Stimulated activated CD8-positive, alpha-beta memory T cell treated with anti-CD3 and anti-CD28 coated beads, Interleukin-7, amount 100 ng/mL, for 24 hours (primary cell): ENCODE data around the gene NAT10.
"Not testable (repeated sequence)": the region's sequence is repeated elsewhere in the genome, so short reads cannot be mapped to it uniquely, and the experiment has no call there.

ENCODE experiments used
- DNase-seq: peaks from one replicate; pipeline ENCODE4 v3.0.0-alpha.2; 2020; ENCODE audit warnings: low read depth

NAT10 gene

DNA sequence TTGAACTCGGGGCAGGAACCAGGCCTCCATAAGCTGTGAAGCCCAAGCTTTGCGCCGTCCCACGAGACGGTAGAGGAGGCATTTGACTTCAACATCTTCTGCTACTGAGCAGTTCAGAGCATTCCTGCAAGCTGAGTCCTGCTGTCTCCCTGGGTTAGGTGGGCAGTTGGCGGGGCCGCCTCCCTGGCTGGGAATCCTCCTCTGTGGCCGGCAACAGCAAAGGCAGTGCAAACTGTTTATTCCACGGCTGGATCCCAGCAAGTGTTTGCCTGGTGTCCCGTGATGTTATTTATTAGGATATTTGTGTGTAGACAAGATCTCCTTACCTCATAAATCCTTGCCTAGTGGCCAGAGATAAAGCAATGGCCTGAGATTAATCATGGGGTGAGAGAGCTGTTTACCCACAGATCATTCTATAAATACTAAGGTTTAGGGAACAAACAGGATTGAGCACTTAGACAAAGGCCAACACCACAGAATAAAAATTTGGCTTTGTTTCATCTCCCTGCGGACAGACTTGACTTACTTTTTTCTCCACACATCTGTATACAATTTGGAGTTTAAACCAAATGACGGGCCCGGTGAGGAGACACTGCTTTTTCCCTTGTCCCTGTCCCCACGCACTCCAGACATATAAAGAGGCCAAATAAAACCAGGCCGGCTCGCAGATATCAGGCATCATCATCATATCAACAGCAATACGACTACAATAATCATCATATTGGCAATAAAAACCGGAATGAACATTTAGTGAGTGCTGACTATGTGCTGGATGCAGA, 63.4 kb downstream of the NAT10 start:
- DNase-seq: no peak

DNA sequence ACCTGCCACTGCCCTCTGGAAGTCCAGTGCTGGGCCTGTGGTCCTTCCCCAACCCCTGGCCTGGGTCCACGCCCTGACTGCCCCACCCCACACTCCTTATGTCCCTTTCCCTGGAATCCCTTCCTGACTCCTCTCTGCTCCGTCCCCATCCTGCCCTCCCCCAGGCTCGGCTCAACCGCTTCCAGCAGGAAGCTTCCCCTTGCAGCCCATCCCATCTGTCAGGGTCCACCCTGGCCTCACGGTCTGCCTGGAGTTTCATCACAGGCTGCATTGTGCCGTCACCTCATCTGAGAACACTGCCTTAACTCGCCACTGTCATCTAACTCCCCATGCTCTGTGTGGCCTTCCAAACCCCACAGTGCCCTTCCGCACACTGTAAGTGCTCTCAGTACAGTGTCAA, 64.3 kb downstream of the NAT10 start:
- DNase-seq: no peak

DNA sequence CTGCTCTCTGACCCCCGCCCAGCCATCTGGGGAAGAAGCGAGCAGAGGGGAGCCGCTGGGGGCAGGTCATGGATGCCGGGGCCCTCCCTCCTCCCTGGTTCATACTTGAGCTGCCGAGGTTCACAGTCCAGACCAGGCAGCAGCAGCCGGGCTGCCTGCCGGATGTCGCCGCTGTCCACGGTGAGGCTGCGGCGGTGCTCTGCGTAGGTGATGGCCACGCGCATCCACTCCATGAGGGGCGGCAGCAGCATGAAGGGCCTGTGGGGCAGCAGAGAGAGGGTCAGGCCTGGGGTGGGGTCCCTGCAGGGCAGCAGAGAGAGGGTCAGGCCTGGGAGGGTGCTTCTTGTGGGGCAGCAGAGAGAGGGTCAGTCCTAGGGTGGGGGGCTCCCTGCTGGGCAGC, 67.6 kb downstream of the NAT10 start:
- DNase-seq: no peak

DNA sequence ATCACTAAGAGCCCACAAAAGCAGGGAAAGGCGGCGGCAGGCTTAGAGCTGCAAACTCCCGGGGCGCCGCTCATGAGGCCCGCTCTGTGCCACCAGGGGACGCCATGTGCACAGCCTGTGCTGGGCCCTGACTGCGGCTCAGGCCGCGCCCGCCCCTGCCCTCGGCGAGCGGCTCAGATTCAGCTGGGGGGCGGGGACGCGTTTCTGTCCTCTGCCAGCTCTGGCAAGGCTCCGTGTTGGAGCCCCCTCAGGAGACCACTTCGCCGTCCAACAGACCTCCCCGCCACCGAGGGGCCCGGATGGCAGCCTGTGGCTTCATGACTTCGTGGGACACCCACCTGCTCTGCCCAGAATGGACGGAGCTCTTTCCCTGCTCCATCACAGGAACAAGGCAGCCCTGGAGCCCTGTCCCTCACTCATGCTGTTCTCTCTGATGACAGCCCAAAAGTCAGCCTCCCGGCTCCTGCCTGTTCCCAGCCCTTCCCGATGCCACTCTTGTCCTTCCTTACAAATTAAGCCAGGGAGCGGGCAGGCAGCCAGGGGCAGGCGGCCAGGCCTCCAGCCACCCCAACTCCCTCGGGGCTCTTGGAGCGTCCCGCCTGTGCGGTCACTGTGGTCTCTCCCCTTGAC, 69.1 kb downstream of the NAT10 start:
- peak; percentile 76 for DNase-seq

DNA sequence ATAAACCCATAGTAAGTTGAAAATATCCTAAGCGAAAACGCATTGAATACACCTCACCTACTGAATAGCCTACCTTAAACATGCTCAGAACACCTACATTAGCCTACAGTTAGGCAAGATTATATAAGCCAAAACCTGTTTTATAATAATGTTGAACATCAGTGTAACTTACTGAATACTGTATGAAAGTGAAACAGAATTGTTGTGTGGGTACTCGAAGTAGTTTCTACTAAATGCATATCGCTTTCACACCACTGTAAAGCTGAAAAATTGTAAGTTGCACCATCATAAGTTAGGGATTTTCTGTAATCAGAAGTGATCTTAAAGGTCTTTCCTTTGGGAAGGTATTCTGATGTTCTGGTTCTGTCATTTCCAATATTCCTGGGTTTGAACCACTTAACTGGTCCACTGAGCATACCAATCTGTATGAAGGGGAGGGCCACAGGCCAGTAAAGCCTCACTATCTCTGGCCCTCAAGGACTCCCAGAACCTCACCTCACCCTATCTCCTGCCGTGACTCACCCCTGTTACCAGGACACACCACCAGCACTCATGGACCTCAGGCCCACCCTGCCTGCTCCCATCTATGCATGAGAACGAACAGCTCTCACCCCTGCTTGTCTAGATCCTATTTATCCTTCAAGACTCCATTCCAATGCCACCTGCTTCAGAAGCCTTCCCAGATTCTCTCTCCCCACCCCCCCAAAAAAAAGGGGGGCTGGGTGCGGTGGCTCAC, 70.0 kb downstream of the NAT10 start:
- no peak for DNase-seq

DNA sequence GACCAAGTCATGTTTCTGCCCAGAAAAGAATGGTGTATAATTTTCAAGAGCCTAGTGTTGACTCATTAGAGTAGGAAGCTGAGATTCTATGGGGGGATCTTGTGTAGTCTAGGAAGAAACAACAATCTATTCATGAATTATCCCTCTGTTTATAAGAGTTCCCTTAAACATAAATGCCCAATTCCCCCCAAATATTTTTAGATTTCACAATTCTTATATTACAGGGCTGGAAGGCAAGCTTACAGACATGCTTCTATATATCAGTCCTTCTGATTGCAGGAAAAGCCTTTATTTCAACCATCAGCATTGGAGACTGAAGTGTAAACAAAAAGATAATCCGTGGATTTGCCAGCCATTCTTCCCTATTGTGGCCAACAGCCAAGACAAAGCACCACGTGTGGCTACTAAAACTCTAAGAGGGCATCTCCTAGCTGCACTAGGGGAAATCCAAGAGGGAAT, 71.4 kb downstream of the NAT10 start:
- DNase-seq: no peak

DNA sequence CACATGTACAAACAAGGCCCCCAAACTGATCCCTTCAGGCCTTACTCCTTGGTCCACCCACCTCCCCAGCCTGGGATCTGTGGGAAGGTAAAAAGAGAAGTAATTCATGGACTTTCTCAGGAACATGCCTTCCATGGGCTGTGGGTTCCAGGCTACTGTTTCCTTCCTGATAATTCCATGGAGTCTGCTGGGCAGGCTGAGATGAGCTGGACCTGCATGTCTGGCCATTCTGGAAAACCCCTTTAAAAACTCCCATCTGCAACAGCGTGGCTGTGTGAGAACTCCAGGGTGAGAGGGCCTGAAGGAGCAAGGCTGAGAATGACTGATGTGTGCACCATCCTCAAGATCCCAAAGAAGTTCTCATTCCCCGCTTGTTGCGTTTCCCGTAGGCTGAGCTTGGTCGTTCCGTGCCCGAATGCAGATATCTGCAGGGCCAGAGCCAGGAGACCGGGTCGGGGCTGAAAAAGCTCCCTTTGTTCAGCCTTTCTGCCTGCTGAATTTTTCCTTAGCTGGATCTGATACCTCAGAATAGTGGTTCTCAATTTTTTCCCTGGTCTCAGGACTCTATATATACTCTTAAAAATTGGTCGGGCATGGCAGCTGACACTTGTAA, 72.9 kb downstream of the NAT10 start:
- no peak for DNase-seq

DNA sequence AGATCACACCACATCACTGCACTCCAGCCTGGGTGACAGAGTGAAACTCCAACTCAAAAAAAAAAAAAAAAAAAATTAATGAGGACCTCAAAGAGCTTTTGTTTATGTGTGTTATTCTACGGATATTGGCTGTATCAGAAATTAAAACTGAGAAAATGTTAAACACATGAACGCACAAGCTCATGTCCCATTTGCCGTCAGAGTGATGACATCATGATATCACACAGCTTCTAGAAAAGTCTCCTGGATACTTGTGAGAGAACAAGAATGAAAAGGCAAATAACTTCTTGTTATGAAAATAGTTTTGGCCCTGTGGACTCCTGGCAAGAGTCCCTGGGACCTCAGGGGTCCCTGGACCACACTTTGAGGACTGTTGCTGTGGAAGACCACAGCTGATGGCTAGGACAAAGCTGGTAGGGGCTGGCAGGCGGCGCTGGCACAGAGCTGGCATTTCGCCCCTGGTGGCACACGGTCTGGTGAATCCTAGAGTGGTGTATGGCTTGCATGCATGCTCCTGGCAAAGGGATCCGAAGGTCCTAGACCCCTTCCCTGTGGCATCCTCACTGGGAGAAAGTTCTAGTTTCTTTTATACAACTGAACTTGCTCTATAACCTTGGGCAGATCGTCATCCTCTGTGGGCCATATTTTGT, 73.7 kb downstream of the NAT10 start:
- DNase-seq: no peak

DNA sequence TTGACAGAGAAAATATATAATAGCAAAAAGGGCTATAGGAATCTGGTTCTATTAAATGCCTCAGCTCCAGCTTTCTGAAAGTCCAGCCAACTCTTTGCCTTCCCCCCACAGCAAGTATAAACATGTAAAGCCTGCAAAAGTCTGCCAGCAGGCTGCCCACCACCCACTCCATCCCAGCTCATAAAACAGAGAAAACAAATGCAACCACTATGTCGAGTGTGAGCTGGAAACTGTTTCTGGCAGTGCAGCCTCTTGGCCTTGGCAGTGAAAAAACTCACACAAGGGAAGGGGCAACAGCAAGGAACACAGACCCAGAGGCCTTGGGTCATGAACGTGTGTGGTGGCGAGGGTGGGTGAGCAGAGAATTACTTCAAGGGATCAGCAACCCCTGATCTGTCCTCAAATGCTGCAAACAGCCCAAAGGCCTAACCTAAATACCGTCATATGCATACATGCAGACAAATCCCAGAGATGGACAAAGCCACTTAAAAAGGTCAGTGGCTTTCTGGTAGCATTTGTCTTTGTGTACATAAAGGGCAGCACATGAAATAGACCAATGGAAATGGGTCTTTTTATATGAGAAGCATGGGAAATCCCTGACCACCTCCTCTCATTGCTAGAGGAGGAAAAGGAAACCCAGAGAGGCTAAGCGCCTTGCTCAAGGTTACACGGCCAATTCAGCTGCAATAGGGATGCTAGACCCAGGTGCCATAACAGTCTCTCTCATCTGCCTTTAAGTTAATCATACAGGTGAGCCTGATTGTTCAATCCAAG, 74.8 kb downstream of the NAT10 start:
- no peak for DNase-seq

DNA sequence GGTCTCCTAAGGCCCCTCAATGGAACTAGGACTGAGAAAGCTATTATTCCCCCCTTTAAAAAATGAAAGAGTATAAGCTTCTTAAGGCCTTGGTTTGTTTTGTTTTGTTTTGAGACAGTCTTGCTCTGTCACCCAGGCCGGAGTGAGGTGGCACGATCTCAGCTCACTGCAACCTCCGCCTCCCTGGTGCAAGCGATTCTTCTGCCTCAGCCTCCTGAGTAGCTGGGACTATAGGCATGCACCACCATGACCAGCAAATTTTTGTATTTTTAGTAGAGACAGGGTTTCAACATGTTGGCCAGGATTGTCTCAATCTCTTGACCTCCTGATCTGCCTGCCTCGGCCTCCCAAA, 75.4 kb downstream of the NAT10 start:
- not testable (repeated sequence) for DNase-seq

DNA sequence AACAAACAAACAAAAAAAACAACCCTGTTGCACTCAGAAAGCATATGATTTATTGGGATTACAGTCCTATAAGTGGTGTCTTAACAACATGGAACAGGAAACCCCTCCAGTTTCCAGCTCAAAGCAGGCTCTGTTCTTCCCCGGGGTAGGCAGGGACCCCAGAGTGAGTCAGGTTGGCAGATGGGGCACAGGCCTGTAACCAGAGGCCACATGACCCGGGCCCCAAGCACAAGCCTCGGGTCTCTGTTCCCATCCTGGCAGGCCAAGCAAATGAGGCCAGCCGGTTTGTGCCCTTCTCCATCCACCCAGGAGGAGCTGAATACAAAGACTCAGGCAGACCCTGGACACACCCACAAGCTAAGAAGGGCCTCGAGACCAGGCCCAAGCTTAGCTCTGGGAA, 75.8 kb downstream of the NAT10 start:
- no peak for DNase-seq

DNA sequence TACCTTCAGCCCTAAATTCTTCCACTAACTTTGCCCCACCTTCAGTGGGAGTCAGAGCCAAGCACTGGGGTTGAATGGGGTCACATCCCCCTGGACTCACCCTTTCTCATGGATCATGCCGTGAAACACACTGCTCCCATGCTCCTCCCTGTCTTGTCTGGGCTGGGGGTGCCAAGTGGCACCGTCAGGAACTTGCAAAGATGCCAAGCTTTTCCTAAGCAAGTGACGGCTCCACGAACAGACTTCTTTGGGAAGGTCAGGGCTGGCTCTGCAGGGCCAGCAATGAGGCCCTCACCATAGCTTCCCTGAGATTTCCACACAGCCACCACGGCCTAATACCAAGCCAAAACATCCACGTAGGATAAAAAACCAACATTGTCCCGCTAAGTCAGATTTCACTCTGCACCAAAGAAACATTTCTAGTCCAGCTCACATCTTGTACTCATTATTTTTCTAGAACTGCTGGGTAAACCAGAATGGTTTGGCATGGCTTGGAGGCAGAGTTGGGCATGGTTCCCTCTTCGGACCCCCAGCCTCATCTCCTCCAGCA, 76.5 kb downstream of the NAT10 start:
- no peak for DNase-seq

DNA sequence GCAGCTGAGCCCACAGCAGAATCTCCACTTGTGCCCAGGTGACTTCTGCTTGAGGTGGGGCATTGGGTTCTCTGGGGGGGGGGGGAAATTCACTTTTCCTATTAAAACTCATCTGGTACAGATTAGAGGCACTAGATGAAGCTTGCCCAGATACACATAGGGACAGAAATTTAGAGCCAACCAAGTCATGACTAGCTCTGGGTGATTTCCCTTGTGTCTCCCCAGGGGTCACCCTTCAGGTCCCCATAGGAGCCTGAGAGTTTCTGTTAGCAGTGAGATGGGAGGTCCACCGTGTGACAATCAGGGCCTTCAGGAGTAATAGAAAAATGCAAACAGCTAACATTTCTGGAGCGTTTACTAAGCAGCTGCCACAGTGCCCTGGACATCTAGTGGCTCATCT, 77.0 kb downstream of the NAT10 start:
- DNase-seq: no peak

DNA sequence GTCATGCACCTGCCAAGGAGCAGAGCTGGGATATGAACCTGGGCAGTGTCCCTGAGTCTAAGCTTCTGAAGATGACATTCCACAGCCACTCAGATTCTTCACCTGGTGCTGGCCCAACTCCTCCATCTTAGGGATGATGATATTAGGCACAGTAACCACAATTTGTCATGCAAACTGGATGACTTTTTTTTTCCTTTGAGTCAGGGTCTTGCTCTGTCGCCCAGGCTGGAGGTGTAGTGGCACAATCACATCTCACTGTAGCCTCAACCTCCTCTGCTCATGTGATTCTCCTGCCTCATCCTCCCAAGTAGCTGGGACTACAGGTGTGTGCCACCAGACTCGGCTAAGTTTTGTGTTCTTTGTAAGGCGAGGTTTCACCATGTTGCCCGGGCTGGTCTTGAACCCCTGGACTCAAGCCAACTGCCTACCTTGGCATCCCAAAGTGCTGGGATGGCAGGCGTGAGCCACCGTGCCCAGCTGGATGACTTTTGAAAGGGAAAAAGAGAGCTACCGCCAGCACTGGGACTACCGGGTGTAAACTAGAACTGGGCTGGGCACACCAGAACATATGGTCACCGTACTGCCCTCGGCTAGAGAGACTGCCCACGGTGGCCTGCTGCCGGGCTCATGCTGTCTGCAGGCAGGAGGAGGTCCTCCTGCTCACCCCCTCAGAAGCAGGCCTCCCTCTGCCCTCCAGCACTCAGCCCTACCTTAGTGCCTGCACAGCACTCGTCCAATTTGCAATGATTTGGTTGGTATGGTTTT, 77.7 kb downstream of the NAT10 start:
- no peak for DNase-seq

DNA sequence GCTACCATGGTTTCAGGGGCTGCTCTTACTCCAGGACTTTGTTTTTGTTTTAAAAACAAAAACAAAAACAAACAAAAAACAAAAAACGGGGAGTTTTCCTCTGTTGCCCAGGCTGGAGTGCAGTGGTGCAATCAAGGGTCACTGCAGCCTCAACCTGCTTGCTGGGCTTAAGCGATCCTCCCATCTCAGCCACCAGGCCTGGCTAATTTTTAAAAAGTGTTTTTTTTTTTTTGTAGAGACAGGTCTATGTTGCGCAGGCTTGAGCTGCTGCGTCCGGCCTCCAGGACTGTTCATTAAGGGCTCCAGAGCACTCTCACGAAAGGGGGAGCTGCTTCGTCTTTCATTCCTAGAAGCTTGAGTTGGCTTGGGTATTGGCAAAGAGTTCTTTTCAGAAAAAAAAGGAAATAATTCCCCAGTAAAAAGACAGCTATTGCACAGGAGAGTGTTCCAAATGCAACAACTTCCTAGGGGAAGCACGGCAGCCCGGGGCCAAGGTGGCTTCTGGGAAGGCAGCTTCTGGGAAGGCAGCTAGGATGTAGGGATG, 78.5 kb downstream of the NAT10 start:
- no peak for DNase-seq

DNA sequence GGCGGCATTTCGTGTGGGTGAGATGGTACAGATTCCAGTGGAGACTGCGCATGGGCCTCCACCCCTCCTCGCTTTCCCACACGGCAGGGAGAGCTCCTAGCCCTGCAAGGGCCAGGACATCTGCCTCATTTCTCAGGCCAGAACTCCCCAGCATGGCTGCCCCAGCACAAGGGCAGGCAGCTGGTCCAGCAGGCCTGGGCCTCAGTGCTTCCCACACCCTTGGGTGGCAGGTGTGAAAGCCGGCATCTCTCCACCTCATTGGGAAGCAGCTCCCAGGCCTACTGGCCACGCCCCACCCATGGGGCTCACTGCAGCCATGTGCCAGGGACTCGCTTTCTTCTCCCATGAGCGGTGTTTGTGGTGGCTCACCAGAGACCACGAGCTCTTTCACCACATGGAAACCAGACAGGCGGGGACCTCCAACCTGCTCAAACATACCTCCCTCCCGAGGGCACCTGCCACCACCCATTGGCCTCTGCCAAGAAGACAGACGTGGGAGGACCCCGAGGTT, 79.1 kb downstream of the NAT10 start:
- DNase-seq: no peak

DNA sequence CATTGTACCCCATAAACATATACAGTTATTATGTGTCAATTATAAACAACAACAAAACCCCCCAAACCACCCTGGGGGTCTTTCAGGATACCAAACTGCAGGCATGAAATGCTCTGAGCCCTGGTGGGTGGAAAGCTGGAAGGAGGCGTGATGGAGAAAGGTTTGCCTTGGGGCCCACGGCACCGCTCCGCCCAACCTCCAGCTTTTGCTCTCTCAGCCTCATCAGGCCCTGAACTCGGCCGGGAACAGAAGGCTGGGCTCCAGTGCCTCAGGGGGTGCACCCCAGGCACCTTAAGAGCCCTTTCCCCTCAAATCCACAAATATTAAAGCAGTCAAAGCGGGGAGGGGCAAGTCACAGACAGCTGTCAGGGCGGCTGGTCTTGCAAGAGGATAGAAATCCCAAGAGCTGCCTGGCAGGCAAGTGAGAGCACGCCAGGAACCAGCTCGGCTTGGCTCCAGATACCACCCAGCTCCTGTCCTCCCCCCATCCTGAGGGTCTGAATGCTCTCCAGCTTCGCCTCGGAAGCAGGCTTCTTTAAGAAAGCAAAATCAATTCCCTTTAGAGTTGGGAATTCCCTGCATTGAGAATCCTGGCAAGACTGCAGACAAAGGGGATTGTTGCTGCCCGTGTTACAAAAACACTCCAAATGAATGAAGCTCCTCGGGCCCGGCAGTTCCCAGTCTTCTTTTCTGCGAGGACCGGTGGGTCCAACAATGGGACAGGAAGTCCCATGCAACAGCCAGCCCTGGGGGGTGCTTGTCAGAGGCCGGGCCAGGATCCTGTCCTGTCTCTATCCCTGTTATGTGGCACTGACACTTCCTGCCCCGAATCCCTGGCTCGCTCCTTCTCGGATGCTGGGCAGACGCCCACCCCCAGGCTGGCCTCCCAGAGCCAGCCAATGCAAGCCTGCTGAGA, 80.8 kb downstream of the NAT10 start:
- DNase-seq: no peak

DNA sequence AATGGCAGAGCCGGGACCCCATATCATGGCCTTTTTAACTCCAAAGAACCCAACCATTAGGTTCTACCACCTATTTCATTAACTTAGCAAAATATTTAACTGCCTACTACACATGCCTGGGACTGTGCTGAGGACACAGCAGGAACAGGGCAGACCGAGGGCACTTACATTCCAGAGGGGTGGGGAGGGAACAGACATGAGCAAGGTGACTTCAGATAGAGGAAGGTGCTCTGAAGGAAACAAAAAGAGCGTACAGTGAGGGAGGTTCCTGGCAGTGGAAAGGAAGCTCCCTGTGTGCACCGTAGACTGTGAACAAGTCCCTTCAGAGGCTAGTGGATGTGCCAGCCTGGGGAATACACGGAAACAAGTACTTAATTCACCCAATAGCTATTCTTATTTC, 82.8 kb downstream of the NAT10 start:
- no peak for DNase-seq

DNA sequence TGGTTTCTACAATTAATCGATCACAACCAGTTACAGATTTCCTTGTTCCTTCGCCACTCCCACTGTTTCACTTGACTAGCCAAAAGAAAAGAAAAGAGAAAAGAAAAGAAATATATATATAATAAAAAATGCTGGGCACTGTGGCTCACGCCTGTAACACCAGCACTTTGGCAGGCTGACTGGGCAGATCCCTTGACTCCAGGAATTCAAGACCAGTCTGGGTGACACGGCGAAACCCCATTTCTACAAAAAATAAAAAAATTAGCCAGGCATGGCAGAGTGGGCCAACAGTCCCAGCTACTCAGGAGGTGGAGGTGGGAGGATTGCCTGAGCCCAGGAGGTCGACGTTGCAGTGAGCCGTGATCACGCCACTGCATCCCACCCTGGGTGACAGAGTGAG, 83.8 kb downstream of the NAT10 start:
- no peak for DNase-seq
